ENCODE data around the gene MAPK8IP1. TPM values are rescaled to one million over a fixed set of nuclear protein-coding genes. Genes with fewer than 3 reads are reported as not detected.
A peak's percentile ranks its signal among the peaks of the same experiment; 100 is the strongest.
"Not testable (repeated sequence)": the region's sequence is repeated elsewhere in the genome, so short reads cannot be mapped to it uniquely, and the experiment has no call there.

MAPK8IP1 gene
- total RNA-seq (ENCODE audit: unreplicated experiment) = 299 TPM
- long read RNA-seq, partial matches to known transcripts = 6 of 10 reads
- long read RNA-seq, other reads (novel, unspliced or antisense) = 3 of 10 reads

GRCh38 chr11:45885274-45885920, at the start of gene MAPK8IP1:
Gene MAPK8IP1 (plus strand): TSS chr11:45885651. CDS start chr11:45885821, 170 bp downstream.
- H3K4me3 Mint-ChIP-seq (ENCODE audit: unreplicated experiment) = peak within 1 kb of the TSS; percentile 90
- no peaks in the 10 kb centered on the region for H3K36me3 Mint-ChIP-seq (ENCODE audit: unreplicated experiment)
- H3K27me3 Mint-ChIP-seq (ENCODE audit: unreplicated experiment) = peaks cover 26% of the 10 kb centered on the region
- peak within 1 kb of the TSS; percentile 93 for H3K27ac Mint-ChIP-seq (ENCODE audit: unreplicated experiment)
- no peak for TF ChIP-seq CTCF (IDR thresholded peaks at IDR 0.05; ENCODE audit: partially characterized antibody, unreplicated experiment)
- DNase-seq = peak; percentile 78
- H3K9me3 Mint-ChIP-seq (ENCODE audit: unreplicated experiment) = peaks cover 25% of the 10 kb centered on the region
- peaks cover 44% of the 10 kb centered on the region for H3K4me1 Mint-ChIP-seq (ENCODE audit: low read depth, unreplicated experiment)

GRCh38 chr11:45839204-45839603, 46.2 kb upstream of the MAPK8IP1 start:
- H3K4me1 Mint-ChIP-seq (ENCODE audit: low read depth, unreplicated experiment) = no peaks in the 10 kb centered on the region
- H3K27ac Mint-ChIP-seq (ENCODE audit: unreplicated experiment) = no peak overlapping the region
- H3K9me3 Mint-ChIP-seq (ENCODE audit: unreplicated experiment) = no peaks in the 10 kb centered on the region
- no peak for TF ChIP-seq CTCF (IDR thresholded peaks at IDR 0.05; ENCODE audit: partially characterized antibody, unreplicated experiment)
- H3K27me3 Mint-ChIP-seq (ENCODE audit: unreplicated experiment) = peaks cover 2% of the 10 kb centered on the region
- H3K4me3 Mint-ChIP-seq (ENCODE audit: unreplicated experiment) = no peak overlapping the region
- no peak for DNase-seq
- H3K36me3 Mint-ChIP-seq (ENCODE audit: unreplicated experiment) = no peaks in the 10 kb centered on the region

- H3K4me3 Mint-ChIP-seq (ENCODE audit: unreplicated experiment); H3K27me3 Mint-ChIP-seq (ENCODE audit: unreplicated experiment); H3K4me1 Mint-ChIP-seq (ENCODE audit: low read depth, unreplicated experiment); H3K9me3 Mint-ChIP-seq (ENCODE audit: unreplicated experiment); H3K27ac Mint-ChIP-seq (ENCODE audit: unreplicated experiment); H3K36me3 Mint-ChIP-seq (ENCODE audit: unreplicated experiment); DNase-seq: not testable (repeated sequence)
Measured at GRCh38 chr11:45840251-45840650, 45.2 kb upstream of the MAPK8IP1 start.

GRCh38 chr11:45843158-45843924, 42.1 kb upstream of the MAPK8IP1 start:
- Mint-ChIP-seq H3K4me3 (ENCODE audit: unreplicated experiment) (peak overlapping the region; percentile 53), H3K36me3 (ENCODE audit: unreplicated experiment) (no peaks in the 10 kb centered on the region), H3K27me3 (ENCODE audit: unreplicated experiment) (peaks cover 7% of the 10 kb centered on the region), H3K27ac (ENCODE audit: unreplicated experiment) (no peak overlapping the region), H3K4me1 (ENCODE audit: low read depth, unreplicated experiment) (peaks cover 7% of the 10 kb centered on the region), H3K9me3 (ENCODE audit: unreplicated experiment) (peaks cover 5% of the 10 kb centered on the region)
- peak; percentile 88 for DNase-seq
- peak; percentile 92 for TF ChIP-seq CTCF (IDR thresholded peaks at IDR 0.05; ENCODE audit: partially characterized antibody, unreplicated experiment)

GRCh38 chr11:45844822-45845578, 40.5 kb upstream of the MAPK8IP1 start:
- TF ChIP-seq CTCF (IDR thresholded peaks at IDR 0.05; ENCODE audit: partially characterized antibody, unreplicated experiment) = no peak
- Mint-ChIP-seq H3K4me1 (ENCODE audit: low read depth, unreplicated experiment) (peaks cover 7% of the 10 kb centered on the region), H3K27ac (ENCODE audit: unreplicated experiment) (no peak overlapping the region), H3K36me3 (ENCODE audit: unreplicated experiment) (no peaks in the 10 kb centered on the region), H3K27me3 (ENCODE audit: unreplicated experiment) (peaks cover 7% of the 10 kb centered on the region), H3K4me3 (ENCODE audit: unreplicated experiment) (no peak overlapping the region), H3K9me3 (ENCODE audit: unreplicated experiment) (peaks cover 5% of the 10 kb centered on the region)
- no peak for DNase-seq

All from glutamatergic neuron (in vitro differentiated cells).